B cell (primary cell): ENCODE data around the gene OR2AK2. TPM values are rescaled to one million over a fixed set of nuclear protein-coding genes. Genes with fewer than 3 reads are reported as not detected.
A peak's percentile ranks its signal among the peaks of the same experiment; 100 is the strongest.

Experiments
- ATAC-seq: fragments of 200-7000 bp; cut with Tn5 transposase; one replicate; pipeline ENCODE4 v1.10.0; 2021; ENCODE audit warnings: low read depth, mild to moderate bottlenecking, moderate number of reproducible peaks, moderate library complexity
- CTCF ChIA-PET: fragments of 350-600 bp; sonication (Branson Sonifier 250); formaldehyde crosslinking; loops from one replicate; lab custom pipeline; 2021; ENCODE audit warnings: antibody characterized with exemption, inconsistent platforms; lab: Charles Lee
- POLR2A ChIA-PET: fragments of 350-600 bp; sonication (Branson Sonifier 250); formaldehyde crosslinking; loops from one replicate; lab custom pipeline; 2021; ENCODE audit warnings: antibody characterized with exemption; lab: Charles Lee
- DNase-seq: peaks from one replicate; pipeline ENCODE4 v3.0.0; 2013
- H2AFZ ChIP-seq: 2 replicates; pipeline ENCODE4 v1.6.1; 2012; ENCODE audit warnings: mild to moderate bottlenecking, low read depth, low read length; ENCODE audit not compliant: insufficient read depth, poor library complexity, severe bottlenecking
- H3K27ac ChIP-seq, 2 donors: 1 replicate in 1 of 2; 2 replicates in 1 of 2; pipeline ENCODE4 v1.5.1; 2012 to 2013; ENCODE audit warnings: low read length in 2 of 2, mild to moderate bottlenecking in 2 of 2, moderate library complexity in 1 of 2
- H3K27me3 ChIP-seq, 4 experiments: fragments of 200-600 bp in 1 of 4; sonication (generic) in 1 of 4; replicated peaks in 1 of 4; 1 replicate in 2 of 4; 2 replicates in 2 of 4; pipeline versions ENCODE4 v1.6.1 to v1.7.0; 2013 to 2016; ENCODE audit warnings: low read length in 3 of 4, mild to moderate bottlenecking in 2 of 4, mixed read lengths in 1 of 4, moderate library complexity in 1 of 4; ENCODE audit not compliant: insufficient read depth in 4 of 4, control insufficient read depth in 3 of 4; ENCODE audit errors: control extremely low read depth in 1 of 4
- H3K36me3 ChIP-seq, 2 experiments: replicated peaks in 1 of 2; 1 replicate in 1 of 2; 2 replicates in 1 of 2; pipeline versions ENCODE4 v1.6.1 to v1.7.1; 2013; ENCODE audit warnings: low read length in 1 of 2; ENCODE audit not compliant: insufficient read depth in 2 of 2, control insufficient read depth in 1 of 2; ENCODE audit errors: control extremely low read depth in 1 of 2, extremely low read depth in 1 of 2
- H3K4me1 ChIP-seq, 2 donors: fragments of 200-600 bp in 1 of 2; sonication (generic) in 1 of 2; 1 replicate in 1 of 2; 2 replicates in 1 of 2; pipeline versions ENCODE4 v1.5.1 to v1.6.1; 2013 to 2017; ENCODE audit warnings: low read length in 2 of 2; ENCODE audit not compliant: control insufficient read depth in 2 of 2, insufficient read depth in 2 of 2
- H3K4me2 ChIP-seq: replicated peaks from 2 replicates; pipeline ENCODE3; 2012; ENCODE audit warnings: mild to moderate bottlenecking, low read depth, low read length; ENCODE audit not compliant: poor library complexity, severe bottlenecking
- H3K4me3 ChIP-seq, 5 experiments: fragments of 200-600 bp in 1 of 5; sonication (generic) in 1 of 5; 1 replicate in 3 of 5; 2 replicates in 2 of 5; pipeline versions ENCODE4 v1.5.1 to v1.7.0; 2011 to 2016; ENCODE audit warnings: low read length in 4 of 5, mild to moderate bottlenecking in 4 of 5, low read depth in 2 of 5, control low read depth in 1 of 5, moderate library complexity in 1 of 5; ENCODE audit not compliant: insufficient read depth in 1 of 5; ENCODE audit errors: control extremely low read depth in 1 of 5, extremely low read depth in 1 of 5
- H3K79me2 ChIP-seq: fragments of 200-600 bp; sonication (generic); one replicate; pipeline ENCODE4 v1.6.0; 2016; ENCODE audit warnings: low read length; ENCODE audit not compliant: control insufficient read depth, insufficient read depth
- H3K9ac ChIP-seq: fragments of 200-600 bp; sonication (generic); 2 replicates; pipeline ENCODE4 v1.6.1; 2017; ENCODE audit warnings: mild to moderate bottlenecking, low read length, moderate library complexity
- H3K9me3 ChIP-seq, 3 donors: one replicate each; pipeline versions ENCODE4 v1.6.1 to v1.7.1; 2013; ENCODE audit warnings: low read length in 2 of 3; ENCODE audit not compliant: control insufficient read depth in 2 of 3, insufficient read depth in 1 of 3; ENCODE audit errors: control extremely low read depth in 1 of 3
- H4K20me1 ChIP-seq: 2 replicates; pipeline ENCODE4 v1.6.0; 2012; ENCODE audit warnings: mild to moderate bottlenecking, low read length; ENCODE audit not compliant: insufficient read depth, control insufficient read depth, poor library complexity, severe bottlenecking
- H3K27ac Mint-ChIP-seq: one replicate; pipeline ENCODE4 v1.8.0; 2021; ENCODE audit warnings: mixed read lengths
- H3K27me3 Mint-ChIP-seq: one replicate; pipeline ENCODE4 v1.8.0; 2021; ENCODE audit warnings: mixed read lengths
- H3K4me1 Mint-ChIP-seq: one replicate; pipeline ENCODE4 v1.8.0; 2021; ENCODE audit warnings: mixed read lengths
- H3K4me3 Mint-ChIP-seq: one replicate; pipeline ENCODE4 v1.8.0; 2021; ENCODE audit warnings: mixed read lengths
- H3K9me3 Mint-ChIP-seq: one replicate; pipeline ENCODE4 v1.8.0; 2022; ENCODE audit warnings: mixed read lengths; ENCODE audit not compliant: insufficient read depth
- EZH2 ChIP-seq: IDR thresholded peaks from 2 replicates; pipeline ENCODE4 v1.6.1; 2012; ENCODE audit warnings: borderline replicate concordance, low read depth, mild to moderate bottlenecking, moderate library complexity, low read length; ENCODE audit not compliant: insufficient read depth, poor library complexity, severe bottlenecking
- WGBS: methylation state at CpG from one replicate; pipeline ENCODE4 v1.1.5; 2013; ENCODE audit warnings: missing lambda C conversion rate; ENCODE audit not compliant: insufficient coverage; 5-methylcytosine and 5-hydroxymethylcytosine counted together
- intact Hi-C: fragments of 100-400 bp; cut with micrococcal nuclease; formaldehyde crosslinking; loops from one replicate; pipeline ENCODE4 v1.10.0; 2022
- polyA minus RNA-seq: library from RNA; depleted of rRNA, polyadenylated mRNA; stranded (reverse); fragments of >200 nt; gene quantifications from 2 replicates; pipeline ENCODE4 v1.2.3, GENCODE V29; 2012
- polyA plus RNA-seq: library from polyadenylated mRNA; depleted of rRNA; stranded (reverse); fragments of >200 nt; gene quantifications from 2 replicates; pipeline ENCODE4 v1.2.3, GENCODE V29; 2012
- total RNA-seq, 2 donors: library from RNA; stranded (reverse); fragments of 120-200 nt in 1 of 2; gene quantifications; 1 replicate in 1 of 2; 2 replicates in 1 of 2; pipeline versions ENCODE4 v1.2.3 to v1.2.4, GENCODE V29; 2013 to 2022
- TF ChIP-seq, protein P1 (sequence below): fragments of 200-600 bp; IDR thresholded peaks from one replicate; pipeline ENCODE4 v1.8.0; 2022; ENCODE audit warnings: antibody characterized with exemption, mild to moderate bottlenecking

The OR2AK2 gene, protein sequence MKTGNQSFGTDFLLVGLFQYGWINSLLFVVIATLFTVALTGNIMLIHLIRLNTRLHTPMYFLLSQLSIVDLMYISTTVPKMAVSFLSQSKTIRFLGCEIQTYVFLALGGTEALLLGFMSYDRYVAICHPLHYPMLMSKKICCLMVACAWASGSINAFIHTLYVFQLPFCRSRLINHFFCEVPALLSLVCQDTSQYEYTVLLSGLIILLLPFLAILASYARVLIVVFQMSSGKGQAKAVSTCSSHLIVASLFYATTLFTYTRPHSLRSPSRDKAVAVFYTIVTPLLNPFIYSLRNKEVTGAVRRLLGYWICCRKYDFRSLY
- 0.39 and 0.61 TPM in 2 replicates for total RNA-seq
- total RNA-seq (2013): 0.51 TPM
- polyA plus RNA-seq: 0.27 and 0.60 TPM in 2 replicates
- polyA minus RNA-seq: 1.9 and 2.4 TPM in 2 replicates

DNA sequence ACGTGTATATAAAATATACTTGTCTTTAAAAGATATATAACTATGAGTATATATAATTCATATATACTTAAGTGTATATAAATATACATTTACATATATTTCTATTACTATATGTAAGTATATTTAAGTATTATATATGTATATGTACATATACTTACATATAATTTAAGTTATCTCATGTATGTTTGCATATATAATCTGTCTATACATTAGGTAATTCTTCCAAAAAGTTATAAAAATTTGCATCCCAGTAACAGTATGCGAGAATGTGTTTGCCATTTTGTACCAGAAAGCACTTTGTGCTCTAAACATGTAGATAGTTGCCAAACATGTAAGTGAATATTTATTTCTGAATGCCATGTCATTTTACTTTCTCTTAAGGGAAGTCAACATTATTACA, at the start of gene OR2AK2:
Gene OR2AK2 (plus strand): TSS at position 301 of the 400 bp plus-strand sequence. CDS start 144 bp downstream, outside the sequence.
- ATAC-seq (no peak), DNase-seq (no peak)
- H3K4me2 ChIP-seq: peak within 1 kb of the TSS; percentile 66
- no peaks in the 10 kb centered on the region for H3K36me3 ChIP-seq
- POLR2A ChIA-PET: no interaction called here
- H3K4me1 ChIP-seq: peaks cover 12 to 21% of the 10 kb centered on the region in 2 donors
- CTCF ChIA-PET: no interaction called here
- Mint-ChIP-seq H3K27me3 (peaks cover 4% of the 10 kb centered on the region), H3K9me3 (peaks cover 4% of the 10 kb centered on the region), H3K4me3 (no peak within 1 kb of the TSS), H3K4me1 (peaks cover 21% of the 10 kb centered on the region), H3K27ac (no peak within 1 kb of the TSS)
- no peaks in the 10 kb centered on the region for H3K79me2 ChIP-seq
- H3K27me3 ChIP-seq: no peaks in the 10 kb centered on the region
- no peak within 1 kb of the TSS for H3K4me3 ChIP-seq
- no peaks in the 10 kb centered on the region for H4K20me1 ChIP-seq
- no peak within 1 kb of the TSS for H3K9ac ChIP-seq
- H3K27ac ChIP-seq: peak within 1 kb of the TSS in 1 of 2 donors; percentile 38
- TF ChIP-seq EZH2: no peak
- TF ChIP-seq, protein P1, sequence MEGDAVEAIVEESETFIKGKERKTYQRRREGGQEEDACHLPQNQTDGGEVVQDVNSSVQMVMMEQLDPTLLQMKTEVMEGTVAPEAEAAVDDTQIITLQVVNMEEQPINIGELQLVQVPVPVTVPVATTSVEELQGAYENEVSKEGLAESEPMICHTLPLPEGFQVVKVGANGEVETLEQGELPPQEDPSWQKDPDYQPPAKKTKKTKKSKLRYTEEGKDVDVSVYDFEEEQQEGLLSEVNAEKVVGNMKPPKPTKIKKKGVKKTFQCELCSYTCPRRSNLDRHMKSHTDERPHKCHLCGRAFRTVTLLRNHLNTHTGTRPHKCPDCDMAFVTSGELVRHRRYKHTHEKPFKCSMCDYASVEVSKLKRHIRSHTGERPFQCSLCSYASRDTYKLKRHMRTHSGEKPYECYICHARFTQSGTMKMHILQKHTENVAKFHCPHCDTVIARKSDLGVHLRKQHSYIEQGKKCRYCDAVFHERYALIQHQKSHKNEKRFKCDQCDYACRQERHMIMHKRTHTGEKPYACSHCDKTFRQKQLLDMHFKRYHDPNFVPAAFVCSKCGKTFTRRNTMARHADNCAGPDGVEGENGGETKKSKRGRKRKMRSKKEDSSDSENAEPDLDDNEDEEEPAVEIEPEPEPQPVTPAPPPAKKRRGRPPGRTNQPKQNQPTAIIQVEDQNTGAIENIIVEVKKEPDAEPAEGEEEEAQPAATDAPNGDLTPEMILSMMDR: no peak
- no peak within 1 kb of the TSS for H2AFZ ChIP-seq
- intact Hi-C loops: no loop called here
- no peaks in the 10 kb centered on the region for H3K9me3 ChIP-seq
- no CpG with 5 or more reads among the region's 2 CpGs for WGBS

DNA sequence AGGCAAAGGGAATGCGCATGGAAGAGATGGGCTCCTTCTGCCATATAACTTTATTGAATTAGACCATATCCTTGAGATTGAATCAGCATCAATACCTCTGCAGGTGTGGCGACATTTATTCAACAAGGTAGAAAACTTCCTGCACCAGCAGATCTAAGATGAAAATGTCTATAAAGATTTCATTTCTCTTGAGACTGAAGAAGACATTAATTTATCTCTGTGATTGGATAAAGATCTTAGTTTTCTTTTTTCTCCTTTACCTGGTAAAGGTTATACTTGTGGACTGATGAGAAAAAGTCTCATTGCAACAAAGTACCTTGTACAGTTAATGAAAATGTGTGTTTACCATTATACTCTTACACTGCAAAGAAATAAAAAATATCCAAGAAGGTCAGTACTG, 45.1 kb upstream of the OR2AK2 start, which contains the start of gene OR2T8:
Gene OR2T8 (plus strand): TSS at position 301 of the 400 bp plus-strand sequence. CDS start 766 bp downstream, outside the sequence.
- no peaks in the 10 kb centered on the region for H3K9me3 Mint-ChIP-seq
- no peak for TF ChIP-seq EZH2
- TF ChIP-seq, protein P1: no peak
- DNase-seq (no peak), ATAC-seq (no peak)
- intact Hi-C loops: no loop called here
- Histone ChIP-seq H3K4me2 (no peak within 1 kb of the TSS), H3K9ac (no peak within 1 kb of the TSS), H3K36me3 (no peaks in the 10 kb centered on the region), H4K20me1 (no peaks in the 10 kb centered on the region), H3K79me2 (no peaks in the 10 kb centered on the region), H3K4me1 (no peaks in the 10 kb centered on the region), H3K4me3 (no peak within 1 kb of the TSS), H3K27ac (no peak within 1 kb of the TSS), H2AFZ (no peak within 1 kb of the TSS), H3K9me3 (no peaks in the 10 kb centered on the region), H3K27me3 (no peaks in the 10 kb centered on the region)
- WGBS: no CpG with 5 or more reads among the region's 2 CpGs
- H3K27ac Mint-ChIP-seq: no peak within 1 kb of the TSS
- H3K27me3 Mint-ChIP-seq: no peaks in the 10 kb centered on the region
- ChIA-PET CTCF (no interaction called here), POLR2A (no interaction called here)
- H3K4me3 Mint-ChIP-seq: no peak within 1 kb of the TSS
- H3K4me1 Mint-ChIP-seq: no peaks in the 10 kb centered on the region
